ENCODE data around the gene DTNBP1.

The DTNBP1 gene

GRCh38 chr6:15510121-15510520, 152.7 kb downstream of the DTNBP1 start:
- TF ChIP-seq CTCF (IDR thresholded peaks at IDR 0.05; ENCODE audit: low read depth, low read length, missing control alignments): no peak
- H3K4me3 ChIP-seq (ENCODE audit: low read depth, low read length): no peak overlapping the region
- no peaks in the 10 kb centered on the region for H3K27me3 ChIP-seq (replicated peaks)
- peaks cover 25% of the 10 kb centered on the region for H3K36me3 ChIP-seq (replicated peaks)
- no peak overlapping the region for H3K27ac ChIP-seq
- in situ Hi-C loops (cut with HindIII; ENCODE audit: low pct_ligation_motif_present, low sequenced_read_pairs): no loop called here
- no peak for DNase-seq

GRCh38 chr6:15509335-15509933, 153.4 kb downstream of the DTNBP1 start:
- Histone ChIP-seq H3K4me3 (ENCODE audit: low read depth, low read length) (no peak overlapping the region), H3K27ac (no peak overlapping the region), H3K27me3 (replicated peaks) (no peaks in the 10 kb centered on the region), H3K36me3 (replicated peaks) (peaks cover 23% of the 10 kb centered on the region)
- TF ChIP-seq CTCF (IDR thresholded peaks at IDR 0.05; ENCODE audit: low read depth, low read length, missing control alignments): no peak
- in situ Hi-C loops (cut with HindIII; ENCODE audit: low pct_ligation_motif_present, low sequenced_read_pairs): no loop called here
- no peak for DNase-seq

GRCh38 chr6:15508931-15509330, 153.9 kb downstream of the DTNBP1 start:
- no peaks in the 10 kb centered on the region for H3K27me3 ChIP-seq (replicated peaks)
- peaks cover 19% of the 10 kb centered on the region for H3K36me3 ChIP-seq (replicated peaks)
- in situ Hi-C loops (cut with HindIII; ENCODE audit: low pct_ligation_motif_present, low sequenced_read_pairs): no loop called here
- H3K4me3 ChIP-seq (ENCODE audit: low read depth, low read length): no peak overlapping the region
- DNase-seq: no peak
- TF ChIP-seq CTCF (IDR thresholded peaks at IDR 0.05; ENCODE audit: low read depth, low read length, missing control alignments): no peak
- H3K27ac ChIP-seq: no peak overlapping the region

- Histone ChIP-seq H3K27me3 (replicated peaks) (no peaks in the 10 kb centered on the region), H3K36me3 (replicated peaks) (peaks cover 15% of the 10 kb centered on the region), H3K4me3 (ENCODE audit: low read depth, low read length) (no peak overlapping the region), H3K27ac (no peak overlapping the region)
- in situ Hi-C loops (cut with HindIII; ENCODE audit: low pct_ligation_motif_present, low sequenced_read_pairs): no loop called here
- no peak for DNase-seq
- no peak for TF ChIP-seq CTCF (IDR thresholded peaks at IDR 0.05; ENCODE audit: low read depth, low read length, missing control alignments)
Observed at GRCh38 chr6:15508441-15508871, 154.4 kb downstream of the DTNBP1 start.

- Histone ChIP-seq H3K27ac (no peak overlapping the region), H3K4me3 (ENCODE audit: low read depth, low read length) (no peak overlapping the region), H3K27me3 (replicated peaks) (no peaks in the 10 kb centered on the region), H3K36me3 (replicated peaks) (peaks cover 9% of the 10 kb centered on the region)
- TF ChIP-seq CTCF (IDR thresholded peaks at IDR 0.05; ENCODE audit: low read depth, low read length, missing control alignments): no peak
- no peak for DNase-seq
- in situ Hi-C loops (cut with HindIII; ENCODE audit: low pct_ligation_motif_present, low sequenced_read_pairs): no loop called here
Observed at GRCh38 chr6:15507746-15508145, 155.1 kb downstream of the DTNBP1 start.

GRCh38 chr6:15507221-15507620, 155.6 kb downstream of the DTNBP1 start:
- no peak for TF ChIP-seq CTCF (IDR thresholded peaks at IDR 0.05; ENCODE audit: low read depth, low read length, missing control alignments)
- H3K27ac ChIP-seq: no peak overlapping the region
- no peak for DNase-seq
- no peaks in the 10 kb centered on the region for H3K27me3 ChIP-seq (replicated peaks)
- no peak overlapping the region for H3K4me3 ChIP-seq (ENCODE audit: low read depth, low read length)
- H3K36me3 ChIP-seq (replicated peaks): peaks cover 9% of the 10 kb centered on the region
- in situ Hi-C loops (cut with HindIII; ENCODE audit: low pct_ligation_motif_present, low sequenced_read_pairs): no loop called here
